MG63 (cell line): ENCODE measurements around the gene ANXA1. TPM values are rescaled to one million over a fixed set of nuclear protein-coding genes. Genes with fewer than 3 reads are reported as not detected.
A peak's percentile ranks its signal among the peaks of the same experiment; 100 is the strongest.

Source experiments
- DNase-seq: peaks from one replicate; pipeline ENCODE4 v3.0.0-alpha.2; 2020
- H3K27me3 ChIP-seq: fragments of 250-450 bp; sonication (Bioruptor Pico); 2 replicates; pipeline ENCODE4 v1.5.1; 2020; ENCODE audit warnings: mild to moderate bottlenecking, moderate library complexity
- H3K36me3 ChIP-seq: fragments of 250-450 bp; sonication (Bioruptor Pico); 2 replicates; pipeline ENCODE4 v1.5.1; 2020; ENCODE audit warnings: mild to moderate bottlenecking, moderate library complexity
- H3K4me3 ChIP-seq: fragments of 250-450 bp; sonication (Bioruptor Pico); 2 replicates; pipeline ENCODE4 v1.5.1; 2020; ENCODE audit warnings: mild to moderate bottlenecking, moderate library complexity
- H3K9me3 ChIP-seq: fragments of 250-450 bp; sonication (Bioruptor Pico); 2 replicates; pipeline ENCODE4 v1.5.1; 2020; ENCODE audit warnings: mild to moderate bottlenecking, moderate library complexity
- total RNA-seq: library from RNA; depleted of rRNA; stranded (reverse); fragments of >200 nt; shearing (Covaris generic); gene quantifications from 2 replicates; pipeline ENCODE4 v1.2.3, GENCODE V29; 2014; ENCODE audit warnings: low replicate concordance

Gene ANXA1
- total RNA-seq, 1 experiment from 2014 or later = 531 TPM

DNA sequence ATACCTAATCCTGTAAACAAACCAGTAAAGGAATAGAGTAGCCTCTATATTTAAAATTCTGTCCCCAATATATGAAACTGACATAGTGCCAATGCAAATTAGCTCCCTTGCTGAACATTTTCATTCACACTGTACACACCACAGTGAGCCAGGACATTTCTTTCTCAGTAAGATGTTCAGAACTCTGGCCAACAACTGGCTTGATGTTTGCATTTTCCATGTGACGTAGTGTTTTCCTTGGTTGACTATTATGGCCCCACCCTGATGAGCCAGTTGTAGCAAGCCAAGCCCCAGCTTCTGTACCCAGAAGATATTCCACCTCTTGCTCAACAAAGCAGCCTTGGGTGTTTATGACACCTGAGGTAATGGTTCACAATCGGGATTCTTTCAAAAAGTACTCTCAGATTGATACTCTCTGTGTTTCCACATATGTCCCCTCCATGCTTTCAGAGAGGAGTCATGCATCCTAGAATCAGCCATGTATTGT, 17.7 kb upstream of the ANXA1 start:
- Histone ChIP-seq H3K27me3 (no peaks in the 10 kb centered on the region), H3K36me3 (no peaks in the 10 kb centered on the region), H3K9me3 (no peaks in the 10 kb centered on the region), H3K4me3 (no peak overlapping the region)
- DNase-seq = peak; percentile 5

DNA sequence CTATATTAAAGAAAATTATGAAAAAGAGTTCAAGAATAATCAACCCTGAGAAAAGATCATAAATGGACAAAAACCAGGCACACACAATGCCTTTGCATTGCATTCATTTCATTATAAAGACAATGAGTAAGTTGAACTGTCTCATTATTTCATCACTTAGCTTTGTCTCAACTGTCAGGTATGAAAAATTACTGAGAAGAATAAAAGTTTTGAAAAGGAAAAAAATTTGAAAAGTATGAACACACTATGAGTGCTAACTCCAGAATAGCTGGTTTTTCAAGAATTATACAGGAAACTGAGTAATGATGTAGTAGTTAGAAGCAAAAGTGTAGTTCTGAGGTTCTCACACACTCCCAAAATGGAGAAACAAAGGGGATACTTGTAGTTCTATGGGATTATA, 16.3 kb upstream of the ANXA1 start:
- H3K27me3 ChIP-seq = no peaks in the 10 kb centered on the region
- H3K4me3 ChIP-seq = no peak overlapping the region
- no peak for DNase-seq
- no peaks in the 10 kb centered on the region for H3K36me3 ChIP-seq
- no peaks in the 10 kb centered on the region for H3K9me3 ChIP-seq

DNA sequence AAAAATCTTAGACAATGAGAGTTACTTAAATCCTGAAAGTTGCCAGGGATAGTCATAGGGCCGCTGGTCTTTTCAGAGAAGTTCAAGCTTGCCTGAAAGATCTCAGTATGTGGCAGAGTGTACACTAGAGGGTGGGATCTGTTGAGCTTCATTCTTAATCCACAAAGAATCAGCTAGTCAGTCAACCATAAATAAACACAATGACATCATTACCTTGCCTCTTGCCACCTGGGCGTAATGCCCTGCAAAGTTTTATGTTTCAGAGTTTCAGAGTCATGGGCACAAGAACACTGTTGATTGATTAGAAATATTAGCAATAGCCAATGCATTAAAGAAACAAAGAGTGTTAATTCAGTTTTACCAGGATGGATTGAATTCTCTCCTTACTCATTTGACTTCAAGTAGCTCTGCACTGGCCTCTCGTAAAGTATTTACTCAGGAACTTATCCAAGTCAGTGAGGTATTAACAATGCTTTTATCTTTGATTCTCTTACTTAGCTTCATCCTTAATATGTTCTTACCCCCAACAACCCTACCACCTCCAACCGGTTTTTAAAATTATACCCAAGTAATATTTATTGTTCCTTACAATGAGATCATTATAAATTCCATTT, 14.3 kb upstream of the ANXA1 start:
- H3K36me3 ChIP-seq = no peaks in the 10 kb centered on the region
- H3K4me3 ChIP-seq = no peak overlapping the region
- H3K9me3 ChIP-seq = no peaks in the 10 kb centered on the region
- peak; percentile 31 for DNase-seq
- no peaks in the 10 kb centered on the region for H3K27me3 ChIP-seq

DNA sequence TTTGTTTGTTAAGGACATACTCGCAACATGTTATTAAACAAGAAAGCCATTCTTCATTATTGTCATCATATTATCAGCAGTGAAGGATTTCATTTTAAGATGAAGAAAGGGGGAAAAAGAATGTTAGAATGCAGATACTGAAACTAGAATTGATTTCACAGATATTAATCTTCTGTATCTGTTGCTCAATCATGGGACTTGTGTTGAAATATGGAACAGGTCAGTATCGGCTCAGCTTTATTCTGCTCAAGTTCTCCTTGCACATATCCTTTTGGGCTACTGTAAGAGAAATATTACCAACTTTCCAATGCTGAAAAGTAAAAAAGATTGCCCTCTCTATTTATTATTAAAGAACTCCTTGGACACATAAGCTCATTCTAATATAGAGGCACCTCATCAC, 13.8 kb upstream of the ANXA1 start:
- Histone ChIP-seq H3K9me3 (no peaks in the 10 kb centered on the region), H3K27me3 (no peaks in the 10 kb centered on the region), H3K36me3 (no peaks in the 10 kb centered on the region), H3K4me3 (no peak overlapping the region)
- DNase-seq = no peak

DNA sequence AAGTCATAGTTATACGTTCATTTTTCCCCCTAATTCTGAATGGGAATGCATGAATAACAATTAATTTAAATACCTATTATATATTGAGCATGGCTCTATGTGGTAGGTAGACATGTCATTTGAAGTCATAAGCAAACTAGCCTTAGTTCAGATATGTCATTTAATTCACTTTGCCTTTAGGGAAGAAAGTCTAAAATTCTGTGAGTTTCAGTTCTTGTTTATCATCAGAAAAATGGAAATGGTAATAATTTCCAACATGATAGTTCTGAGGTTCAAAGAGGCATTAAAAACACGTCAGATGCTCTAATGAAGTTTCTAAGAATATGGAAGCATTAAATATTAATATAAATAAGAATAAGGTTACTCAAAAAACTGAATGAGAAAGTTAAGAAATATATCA, 13.1 kb upstream of the ANXA1 start:
- DNase-seq = no peak
- no peaks in the 10 kb centered on the region for H3K36me3 ChIP-seq
- no peak overlapping the region for H3K4me3 ChIP-seq
- H3K9me3 ChIP-seq = no peaks in the 10 kb centered on the region
- no peaks in the 10 kb centered on the region for H3K27me3 ChIP-seq

DNA sequence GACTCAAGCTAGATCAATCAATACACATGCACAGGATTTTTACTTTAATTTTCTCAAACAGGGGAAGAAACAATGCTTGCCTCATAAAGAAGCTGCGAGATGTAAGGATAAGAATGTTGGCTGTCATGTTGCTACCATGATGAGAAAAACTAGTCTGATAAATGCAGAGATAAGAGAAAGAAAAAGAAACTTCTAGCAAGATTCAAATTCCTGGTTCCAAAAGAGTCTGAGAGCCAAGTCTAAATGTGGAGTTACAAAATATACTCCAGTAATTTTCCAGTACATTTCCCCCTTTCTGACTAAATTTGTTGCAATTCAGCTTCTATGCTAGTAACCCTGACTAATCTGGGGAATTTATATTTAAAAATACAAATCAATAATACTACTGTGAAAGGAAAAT, 10.4 kb upstream of the ANXA1 start:
- no peak for DNase-seq
- Histone ChIP-seq H3K36me3 (no peaks in the 10 kb centered on the region), H3K9me3 (no peaks in the 10 kb centered on the region), H3K4me3 (no peak overlapping the region), H3K27me3 (no peaks in the 10 kb centered on the region)

DNA sequence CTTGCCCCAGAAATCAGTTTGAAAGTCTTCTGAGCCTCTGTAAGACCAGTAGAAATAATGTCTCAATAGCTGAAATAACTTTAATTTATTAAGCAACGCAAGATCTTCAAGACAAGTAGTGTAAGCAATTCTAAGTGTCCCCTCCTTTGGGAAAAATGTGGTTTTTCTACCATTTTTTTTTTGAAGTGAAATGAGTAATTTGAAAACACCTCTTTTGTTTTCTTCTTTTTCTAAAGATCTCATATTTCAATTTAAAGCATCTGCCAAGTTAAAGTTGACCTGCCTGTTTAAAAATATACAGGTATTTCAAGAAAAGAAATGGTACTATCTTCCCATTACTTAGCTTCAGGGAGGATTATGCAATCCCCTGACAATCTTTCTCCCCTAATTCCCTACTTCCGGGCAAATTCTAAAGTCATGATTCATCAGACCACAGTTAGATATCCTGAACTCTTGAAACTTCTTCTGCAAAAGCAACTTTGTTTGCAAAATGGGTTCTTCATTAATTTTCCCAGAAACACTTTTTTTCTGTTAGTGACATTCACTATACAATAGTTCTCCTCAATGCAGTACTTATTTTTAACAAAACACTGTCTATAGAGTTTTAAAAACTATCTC, 7.8 kb upstream of the ANXA1 start:
- H3K9me3 ChIP-seq = no peaks in the 10 kb centered on the region
- no peak overlapping the region for H3K4me3 ChIP-seq
- H3K27me3 ChIP-seq = no peaks in the 10 kb centered on the region
- no peak for DNase-seq
- no peaks in the 10 kb centered on the region for H3K36me3 ChIP-seq

DNA sequence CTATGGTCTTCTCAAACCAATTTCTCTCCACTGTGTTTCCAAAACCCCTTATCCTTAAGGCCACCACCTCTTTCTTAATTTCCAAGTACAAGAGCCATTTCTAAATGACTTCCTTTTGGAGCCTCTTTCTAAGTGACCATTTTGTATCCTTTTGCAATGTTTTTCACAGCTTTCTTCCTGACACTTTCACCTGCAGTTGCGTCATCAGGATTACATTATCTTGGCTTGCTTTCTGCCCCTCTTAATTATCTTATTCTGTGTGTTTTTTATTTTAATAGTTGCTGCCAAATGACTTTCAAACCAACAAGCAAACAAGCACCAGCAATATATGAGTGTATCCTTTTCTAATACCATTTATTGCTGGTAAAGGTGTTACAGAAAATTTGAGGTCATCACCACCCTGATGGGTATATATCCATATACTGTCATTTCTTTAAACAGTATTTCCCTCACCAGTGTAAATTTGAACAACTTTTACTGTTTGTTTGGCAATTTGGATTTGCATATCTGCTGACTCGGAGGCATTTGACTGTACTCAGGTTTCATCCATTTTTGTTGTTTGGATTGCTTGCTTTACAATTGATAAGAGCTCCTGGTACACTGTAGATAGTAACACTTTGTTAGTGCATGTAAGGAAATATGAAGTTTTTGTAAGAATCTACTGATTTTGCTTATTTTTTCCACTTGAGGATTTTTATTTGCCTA, 5.4 kb upstream of the ANXA1 start:
- Histone ChIP-seq H3K27me3 (no peaks in the 10 kb centered on the region), H3K4me3 (no peak overlapping the region), H3K36me3 (no peaks in the 10 kb centered on the region), H3K9me3 (no peaks in the 10 kb centered on the region)
- no peak for DNase-seq

DNA sequence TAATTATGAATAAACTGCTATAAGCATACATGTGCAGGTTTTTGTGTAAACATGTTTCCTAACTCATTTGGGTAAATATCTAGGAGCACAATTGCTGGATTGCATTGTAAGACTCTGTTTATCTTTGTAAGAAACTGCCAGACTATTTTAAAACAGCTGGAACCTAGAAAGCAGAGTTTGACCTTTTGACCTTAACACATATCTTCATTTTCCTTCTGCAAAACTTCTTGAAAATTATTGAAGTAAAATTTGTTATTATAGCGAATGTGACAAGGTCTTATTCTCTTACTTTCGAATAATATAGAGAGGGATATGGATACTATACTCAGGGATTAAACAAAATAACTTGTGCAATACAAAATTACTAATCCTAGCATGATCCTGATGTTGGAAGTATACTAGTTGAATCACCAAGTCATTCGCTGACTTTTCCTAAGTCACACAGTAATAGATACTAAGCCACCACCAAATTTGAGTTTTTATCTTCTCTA, 3.2 kb upstream of the ANXA1 start:
- no peak overlapping the region for H3K4me3 ChIP-seq
- H3K36me3 ChIP-seq = peaks cover 1% of the 10 kb centered on the region
- no peaks in the 10 kb centered on the region for H3K27me3 ChIP-seq
- DNase-seq = no peak
- no peaks in the 10 kb centered on the region for H3K9me3 ChIP-seq

DNA sequence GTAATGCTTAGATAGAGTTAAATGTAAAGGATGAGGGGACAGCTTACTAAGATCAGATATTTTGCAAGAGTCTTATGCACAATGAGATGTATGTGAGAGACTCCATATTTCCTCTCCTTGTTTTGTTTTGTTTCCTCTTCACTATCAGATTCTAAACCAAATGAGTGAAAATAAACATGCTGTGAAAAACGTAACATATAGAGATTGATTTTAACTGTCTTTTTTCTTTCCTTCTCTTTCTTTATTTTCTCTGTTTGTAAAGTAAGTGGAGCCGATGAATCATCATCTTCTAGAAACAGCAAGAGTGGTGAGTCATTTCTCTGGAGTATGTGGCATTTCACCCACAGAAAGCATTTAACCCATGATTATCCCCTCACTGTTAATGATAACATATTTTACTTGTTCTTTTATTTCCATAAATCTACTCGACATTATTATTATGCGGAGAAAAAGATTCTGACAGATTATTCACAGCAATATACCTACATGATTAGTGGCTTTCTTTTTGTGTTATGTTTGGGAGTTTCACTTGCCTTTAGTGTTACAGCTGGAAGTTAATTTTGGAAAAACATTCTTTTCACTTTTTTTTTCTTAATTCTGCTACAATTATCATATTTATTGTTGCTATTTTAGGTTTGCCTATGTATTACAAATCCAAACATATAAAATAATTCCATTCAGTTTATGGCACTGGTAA, 2.1 kb upstream of the ANXA1 start:
- Histone ChIP-seq H3K4me3 (no peak overlapping the region), H3K27me3 (no peaks in the 10 kb centered on the region)

DNA sequence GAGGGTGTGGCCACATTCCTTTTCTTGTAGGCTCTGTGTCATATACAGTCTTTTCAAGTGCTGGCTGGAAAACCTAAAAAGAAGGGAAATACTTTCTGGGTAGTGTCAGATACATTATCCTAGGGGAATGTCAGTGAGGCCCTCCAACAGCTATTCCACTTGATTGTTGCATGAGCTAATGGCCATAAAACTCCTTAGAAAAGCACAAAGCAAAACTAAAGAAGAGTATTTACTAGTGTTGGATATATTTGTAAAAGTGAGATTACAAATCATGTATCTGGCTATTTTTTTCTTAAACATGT, 829 bp downstream of the ANXA1 start:
- H3K27me3 ChIP-seq = no peaks in the 10 kb centered on the region
- DNase-seq = no peak
- peaks cover 33% of the 10 kb centered on the region for H3K36me3 ChIP-seq
- H3K4me3 ChIP-seq = peak overlapping the region; percentile 62
- no peaks in the 10 kb centered on the region for H3K9me3 ChIP-seq

More for the DNA sequence above, 2.1 kb upstream of the ANXA1 start:
- DNase-seq = peak; percentile 9
- Histone ChIP-seq H3K36me3 (peaks cover 10% of the 10 kb centered on the region), H3K9me3 (no peaks in the 10 kb centered on the region)

DNA sequence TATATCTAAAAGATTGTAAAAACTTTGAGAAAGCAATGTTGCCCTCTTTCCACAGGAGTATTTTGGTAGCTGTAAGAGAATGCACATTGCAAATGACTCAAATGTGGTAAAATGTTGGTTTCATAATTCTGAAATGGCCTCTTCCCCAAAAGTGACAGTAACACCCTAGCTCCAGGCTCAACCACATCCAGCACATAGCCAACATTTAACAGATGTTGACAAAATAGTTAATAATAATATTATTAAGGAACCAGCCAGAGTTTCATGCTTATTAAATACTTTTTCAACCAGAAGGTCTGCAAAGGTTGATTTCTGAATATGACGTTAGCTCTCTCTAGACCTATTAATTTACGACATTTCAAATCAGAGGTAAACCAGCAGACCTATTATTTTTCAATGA, 1.3 kb downstream of the ANXA1 start:
- DNase-seq = no peak
- Histone ChIP-seq H3K27me3 (no peaks in the 10 kb centered on the region), H3K36me3 (peaks cover 35% of the 10 kb centered on the region), H3K9me3 (no peaks in the 10 kb centered on the region), H3K4me3 (peak overlapping the region; percentile 62)

DNA sequence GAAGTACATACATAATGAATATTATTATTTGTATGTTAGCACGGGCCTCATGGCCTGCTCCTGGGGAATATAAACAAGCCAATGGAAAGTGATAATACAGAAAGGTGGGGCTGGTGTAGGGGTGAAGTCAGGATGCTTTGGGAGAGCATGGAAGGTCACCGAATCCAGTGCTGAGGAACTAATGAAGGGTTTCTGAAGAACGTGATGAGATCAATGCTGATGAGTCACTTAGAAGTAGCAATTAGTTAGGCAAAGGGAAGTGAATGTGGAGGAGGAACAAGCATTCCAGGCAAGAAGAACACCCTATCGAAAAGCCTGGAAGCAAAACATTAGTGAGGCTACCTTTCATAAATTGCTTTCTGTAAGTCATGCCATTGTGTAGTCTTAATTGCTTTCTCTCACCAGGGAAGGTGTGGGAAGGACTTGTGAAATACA, 2.1 kb downstream of the ANXA1 start:
- peaks cover 43% of the 10 kb centered on the region for H3K36me3 ChIP-seq
- no peaks in the 10 kb centered on the region for H3K27me3 ChIP-seq
- peak; percentile 6 for DNase-seq
- H3K9me3 ChIP-seq = no peaks in the 10 kb centered on the region
- H3K4me3 ChIP-seq = peak overlapping the region; percentile 62

DNA sequence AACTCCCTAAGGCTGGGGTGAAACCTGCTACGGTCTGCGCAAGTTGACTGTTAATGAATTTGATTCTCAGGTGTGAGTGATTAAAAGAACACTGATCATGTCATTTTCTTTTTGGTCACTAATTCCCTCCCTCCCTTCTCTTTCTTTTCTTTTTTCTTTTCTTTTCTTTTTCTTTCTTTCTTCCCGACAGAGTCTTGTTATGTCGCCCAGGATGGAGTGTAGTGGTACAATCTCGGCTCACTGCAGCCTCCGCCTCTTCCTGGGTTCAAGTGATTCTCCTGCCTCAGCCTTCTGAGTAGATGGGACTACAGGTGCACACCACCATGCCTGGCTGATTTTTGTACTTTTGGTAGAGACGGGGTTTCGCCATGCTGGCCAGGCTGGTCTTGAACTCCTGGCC, 2.6 kb downstream of the ANXA1 start:
- Histone ChIP-seq H3K9me3 (no peaks in the 10 kb centered on the region), H3K36me3 (peaks cover 48% of the 10 kb centered on the region), H3K27me3 (no peaks in the 10 kb centered on the region), H3K4me3 (peak overlapping the region; percentile 62)
- DNase-seq = no peak

DNA sequence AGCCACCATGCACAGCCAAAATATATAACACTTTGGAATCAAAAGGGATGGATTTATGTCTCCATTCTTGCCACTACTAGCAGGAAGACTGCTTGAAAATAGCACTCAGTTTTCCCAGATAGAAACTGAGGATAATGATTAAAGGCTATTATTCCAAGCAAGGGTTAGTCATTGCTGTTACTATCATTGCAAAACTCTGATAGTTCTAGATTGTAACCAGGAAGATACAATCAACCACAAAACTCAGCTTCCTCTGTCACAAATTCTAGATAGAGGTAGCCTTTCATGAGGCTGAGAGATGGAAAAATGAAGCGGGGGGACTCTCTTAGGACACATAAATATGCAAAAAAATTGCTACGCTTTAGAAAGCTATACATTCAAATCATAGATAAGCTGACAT, 3.1 kb downstream of the ANXA1 start:
- H3K9me3 ChIP-seq = no peaks in the 10 kb centered on the region
- no peaks in the 10 kb centered on the region for H3K27me3 ChIP-seq
- no peak for DNase-seq
- H3K36me3 ChIP-seq = peaks cover 52% of the 10 kb centered on the region
- H3K4me3 ChIP-seq = peak overlapping the region; percentile 62

DNA sequence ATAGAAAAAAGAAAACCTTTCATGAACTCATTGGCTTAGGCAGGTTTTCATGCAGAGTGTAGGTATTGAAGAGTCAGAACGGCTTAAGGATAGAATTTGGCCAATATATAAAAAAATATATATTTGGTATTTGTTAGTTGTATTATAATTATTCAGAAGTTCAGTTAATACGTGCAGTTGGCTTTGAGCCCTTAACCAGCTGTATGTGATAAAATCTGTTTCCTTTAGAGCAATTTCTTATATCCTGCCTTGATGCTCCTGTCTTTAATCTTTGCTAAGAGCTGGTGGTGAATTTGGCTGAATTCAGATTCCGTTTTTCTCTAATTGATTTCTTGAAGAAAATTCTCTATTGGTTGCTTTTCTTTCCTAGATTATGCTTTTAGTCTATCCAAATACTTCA, 3.7 kb downstream of the ANXA1 start:
- no peaks in the 10 kb centered on the region for H3K27me3 ChIP-seq
- peaks cover 59% of the 10 kb centered on the region for H3K36me3 ChIP-seq
- peak overlapping the region; percentile 62 for H3K4me3 ChIP-seq
- DNase-seq = no peak
- no peaks in the 10 kb centered on the region for H3K9me3 ChIP-seq
